ENCODE measurements around the gene GRIA4.

DNA sequence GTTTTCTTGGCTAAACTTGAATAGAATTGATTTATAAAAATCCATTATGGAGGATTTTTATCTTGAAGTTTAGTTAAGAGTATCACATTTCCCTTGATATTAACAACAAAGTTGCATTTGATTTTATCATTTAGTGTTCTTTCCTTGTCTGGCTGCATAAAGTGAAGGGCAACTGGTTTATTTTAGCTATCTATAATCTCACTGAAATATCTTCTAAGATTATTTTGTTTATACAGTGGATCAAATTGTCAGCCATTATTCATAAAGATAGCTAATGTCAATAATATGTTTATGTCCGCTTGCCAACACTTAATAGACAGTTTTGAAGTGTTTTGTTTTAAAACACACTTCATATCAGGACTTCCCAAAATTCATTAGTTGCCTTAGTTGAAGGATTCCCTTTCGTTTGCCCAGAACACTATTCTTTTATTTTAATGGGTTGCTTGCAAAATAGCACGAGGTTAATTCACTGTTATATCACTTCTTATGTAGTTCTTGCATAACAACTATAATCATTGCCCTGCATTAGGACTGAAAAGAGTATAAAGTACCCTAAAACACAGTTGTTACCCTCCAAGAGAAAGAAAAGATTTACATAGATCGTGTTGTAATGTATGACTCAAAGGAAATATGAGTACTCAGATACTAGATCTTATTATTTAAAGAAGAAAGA, 339.2 kb downstream of the GRIA4 start:
- TF ChIP-seq, protein P1, sequence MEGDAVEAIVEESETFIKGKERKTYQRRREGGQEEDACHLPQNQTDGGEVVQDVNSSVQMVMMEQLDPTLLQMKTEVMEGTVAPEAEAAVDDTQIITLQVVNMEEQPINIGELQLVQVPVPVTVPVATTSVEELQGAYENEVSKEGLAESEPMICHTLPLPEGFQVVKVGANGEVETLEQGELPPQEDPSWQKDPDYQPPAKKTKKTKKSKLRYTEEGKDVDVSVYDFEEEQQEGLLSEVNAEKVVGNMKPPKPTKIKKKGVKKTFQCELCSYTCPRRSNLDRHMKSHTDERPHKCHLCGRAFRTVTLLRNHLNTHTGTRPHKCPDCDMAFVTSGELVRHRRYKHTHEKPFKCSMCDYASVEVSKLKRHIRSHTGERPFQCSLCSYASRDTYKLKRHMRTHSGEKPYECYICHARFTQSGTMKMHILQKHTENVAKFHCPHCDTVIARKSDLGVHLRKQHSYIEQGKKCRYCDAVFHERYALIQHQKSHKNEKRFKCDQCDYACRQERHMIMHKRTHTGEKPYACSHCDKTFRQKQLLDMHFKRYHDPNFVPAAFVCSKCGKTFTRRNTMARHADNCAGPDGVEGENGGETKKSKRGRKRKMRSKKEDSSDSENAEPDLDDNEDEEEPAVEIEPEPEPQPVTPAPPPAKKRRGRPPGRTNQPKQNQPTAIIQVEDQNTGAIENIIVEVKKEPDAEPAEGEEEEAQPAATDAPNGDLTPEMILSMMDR (IDR thresholded peaks at IDR 0.05), result no peak
- TF ChIP-seq POLR2A (IDR thresholded peaks at IDR 0.05) (no peak), EP300 (IDR thresholded peaks at IDR 0.05) (no peak)
